ENCODE results near the gene HOXA5. TPM values are rescaled to one million over a fixed set of nuclear protein-coding genes. Genes with fewer than 3 reads are reported as not detected.

The HOXA5 gene
- polyA plus RNA-seq, 4 donors, result 70.8 to 87.5 (median 80.9) TPM

- DNase-seq (ENCODE audit: low read depth in 4 of 4, low spot score in 2 of 4), result no peak
Measured at GRCh38 chr7:27161214-27161720, 17.8 kb upstream of the HOXA5 start.

- DNase-seq (ENCODE audit: low read depth in 4 of 4, low spot score in 2 of 4), result peak in 3 of 4 donors; percentile 88 to 91 (median 91)
Measured at GRCh38 chr7:27160546-27161213, 17.2 kb upstream of the HOXA5 start.

DNA sequence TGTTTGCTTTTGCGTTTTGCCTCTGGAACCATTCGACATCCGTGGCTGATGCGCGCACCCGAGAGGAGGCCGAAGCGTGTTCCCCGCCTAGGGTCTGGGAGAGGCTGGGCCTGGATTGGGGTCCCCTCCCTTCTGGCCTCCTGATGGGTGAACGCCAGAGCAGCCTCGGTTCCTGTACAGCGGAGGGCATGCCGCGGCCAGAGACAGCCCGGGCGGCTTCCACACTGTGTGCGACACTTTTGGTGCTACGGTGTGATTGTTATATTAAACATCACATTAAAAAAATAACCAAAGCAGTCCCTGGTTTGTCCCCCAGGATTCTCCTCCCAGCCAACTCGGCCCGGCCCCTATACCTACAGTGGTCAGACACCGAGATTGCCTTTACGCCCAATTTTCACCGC, 16.7 kb upstream of the HOXA5 start:
- DNase-seq (ENCODE audit: low read depth in 4 of 4, low spot score in 2 of 4), result no peak

DNA sequence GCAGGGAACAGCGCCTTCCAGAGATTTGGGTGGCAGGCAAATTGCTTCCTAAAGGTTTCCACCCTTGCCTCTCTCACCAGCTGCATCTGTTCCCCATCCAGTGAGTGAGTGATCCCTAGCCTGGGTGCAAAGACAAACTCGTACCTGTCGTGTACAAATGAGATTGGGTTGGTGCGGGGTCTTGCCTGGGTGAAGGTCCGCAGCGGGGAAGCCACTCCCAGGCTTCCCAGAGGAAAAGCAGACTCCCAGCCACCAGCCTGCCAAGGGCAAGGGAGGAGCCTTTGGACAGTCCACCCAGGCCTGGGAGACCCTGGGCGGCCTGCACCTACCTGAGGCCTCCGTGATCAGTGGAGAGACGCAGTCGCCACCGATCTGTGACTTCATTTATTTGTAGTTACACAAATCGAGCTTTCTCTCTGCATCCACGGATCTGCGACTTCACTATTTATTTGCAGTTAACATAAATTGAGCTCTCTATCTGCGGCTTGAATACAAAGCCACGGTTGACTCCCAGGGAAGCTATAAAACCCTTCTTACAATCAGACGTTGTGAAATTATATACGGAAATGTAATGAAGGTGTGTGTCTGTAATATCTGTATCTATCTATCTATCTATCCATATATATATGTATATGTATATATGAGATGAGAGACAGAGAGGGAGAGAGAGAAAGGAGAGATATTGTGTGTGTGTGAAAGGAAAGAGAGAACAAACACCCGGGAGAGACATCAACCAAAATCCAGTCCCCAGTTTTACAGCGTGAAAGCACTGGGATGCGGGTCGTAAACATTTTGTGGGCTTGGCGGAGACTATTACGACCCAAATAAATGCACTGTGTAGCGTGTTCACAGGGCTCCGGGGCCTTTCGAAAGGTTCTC, 16.0 kb upstream of the HOXA5 start:
- DNase-seq (ENCODE audit: low read depth in 4 of 4, low spot score in 2 of 4), result no peak

DNA sequence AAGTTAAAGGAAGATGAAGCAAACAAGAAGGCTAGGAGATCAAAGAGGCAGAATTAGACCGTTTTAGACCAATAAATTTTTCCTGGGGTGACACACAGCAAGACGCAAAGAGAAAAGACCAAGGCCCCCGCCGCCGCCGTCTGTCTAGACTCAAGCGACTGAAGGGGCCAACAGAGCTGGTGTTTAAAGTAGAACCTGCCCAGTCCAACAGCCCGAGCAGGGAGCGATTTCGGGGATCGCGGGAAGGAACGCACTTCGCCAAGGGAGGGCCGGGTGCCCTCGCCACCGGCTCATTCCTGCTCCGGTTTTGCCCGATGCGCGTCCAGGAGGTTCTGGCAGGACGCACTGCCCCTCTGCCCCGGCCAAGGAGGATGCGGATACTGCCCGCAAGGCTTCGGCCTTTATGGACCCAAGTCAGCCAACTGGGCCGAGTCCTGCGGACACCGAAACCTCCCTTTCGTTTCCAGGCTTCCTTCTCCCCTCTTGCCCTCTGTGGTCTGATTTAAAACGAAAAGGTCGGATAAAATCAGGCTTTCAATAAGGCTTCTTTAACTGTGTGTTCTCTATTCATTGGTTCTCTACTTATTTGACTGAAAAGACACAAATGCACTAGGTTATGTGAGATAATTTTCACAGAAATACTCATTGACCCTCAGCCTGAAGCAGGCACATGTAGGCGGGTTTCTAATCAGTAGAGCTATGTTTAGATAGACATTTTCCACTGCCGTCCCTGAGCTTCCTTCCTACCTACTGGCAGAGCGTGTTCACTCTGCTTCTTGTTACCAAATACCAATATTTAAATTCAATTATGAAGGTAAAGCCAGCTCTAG, 15.2 kb upstream of the HOXA5 start:
- no peak for DNase-seq (ENCODE audit: low read depth in 4 of 4, low spot score in 2 of 4)

GRCh38 chr7:27157702-27158431, 14.4 kb upstream of the HOXA5 start:
- DNase-seq (ENCODE audit: low read depth in 4 of 4, low spot score in 2 of 4), result no peak

GRCh38 chr7:27156916-27157701, 13.6 kb upstream of the HOXA5 start:
- no peak for DNase-seq (ENCODE audit: low read depth in 4 of 4, low spot score in 2 of 4)

GRCh38 chr7:27156508-27156898, 13.0 kb upstream of the HOXA5 start, which contains the start of gene HOXA7:
Gene HOXA7, minus strand, starts transcription at chr7:27156675. Its CDS starts 130 bp downstream, at chr7:27156545.
- DNase-seq (ENCODE audit: low read depth in 4 of 4, low spot score in 2 of 4), result peak in 2 of 4 donors; percentile 87 to 92

DNA sequence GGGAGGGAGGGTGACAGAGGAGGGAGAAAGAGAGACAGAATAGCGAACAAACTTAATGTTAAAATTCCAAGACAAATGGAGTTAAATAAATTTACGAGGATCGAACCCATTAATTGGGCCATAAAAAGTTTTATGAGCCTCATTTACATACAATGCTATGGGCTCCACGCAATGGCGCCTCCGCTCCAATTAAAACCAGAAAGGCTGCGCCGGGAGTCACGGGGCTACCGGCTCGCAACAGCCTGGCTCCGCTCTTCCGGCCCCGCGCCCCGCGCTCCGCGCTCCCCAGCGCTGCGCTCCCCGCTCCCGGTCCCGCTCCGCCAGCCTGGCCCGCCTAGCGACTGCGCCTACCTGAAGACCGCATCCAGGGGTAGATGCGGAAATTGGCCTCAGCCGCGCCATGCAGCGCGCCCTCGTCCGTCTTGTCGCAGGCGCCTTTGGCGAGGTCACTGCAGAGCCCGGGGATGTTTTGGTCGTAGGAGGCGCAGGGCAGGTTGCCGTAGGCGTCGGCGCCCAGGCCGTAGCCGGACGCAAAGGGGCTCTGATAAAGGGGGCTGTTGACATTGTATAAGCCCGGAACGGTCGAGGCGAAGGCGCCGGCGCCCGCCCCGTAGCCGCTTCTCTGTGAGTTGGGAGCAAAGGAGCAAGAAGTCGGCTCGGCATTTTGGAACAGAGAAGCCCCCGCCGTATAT, 12.5 kb upstream of the HOXA5 start:
- DNase-seq (ENCODE audit: low read depth in 4 of 4, low spot score in 2 of 4), result no peak

DNA sequence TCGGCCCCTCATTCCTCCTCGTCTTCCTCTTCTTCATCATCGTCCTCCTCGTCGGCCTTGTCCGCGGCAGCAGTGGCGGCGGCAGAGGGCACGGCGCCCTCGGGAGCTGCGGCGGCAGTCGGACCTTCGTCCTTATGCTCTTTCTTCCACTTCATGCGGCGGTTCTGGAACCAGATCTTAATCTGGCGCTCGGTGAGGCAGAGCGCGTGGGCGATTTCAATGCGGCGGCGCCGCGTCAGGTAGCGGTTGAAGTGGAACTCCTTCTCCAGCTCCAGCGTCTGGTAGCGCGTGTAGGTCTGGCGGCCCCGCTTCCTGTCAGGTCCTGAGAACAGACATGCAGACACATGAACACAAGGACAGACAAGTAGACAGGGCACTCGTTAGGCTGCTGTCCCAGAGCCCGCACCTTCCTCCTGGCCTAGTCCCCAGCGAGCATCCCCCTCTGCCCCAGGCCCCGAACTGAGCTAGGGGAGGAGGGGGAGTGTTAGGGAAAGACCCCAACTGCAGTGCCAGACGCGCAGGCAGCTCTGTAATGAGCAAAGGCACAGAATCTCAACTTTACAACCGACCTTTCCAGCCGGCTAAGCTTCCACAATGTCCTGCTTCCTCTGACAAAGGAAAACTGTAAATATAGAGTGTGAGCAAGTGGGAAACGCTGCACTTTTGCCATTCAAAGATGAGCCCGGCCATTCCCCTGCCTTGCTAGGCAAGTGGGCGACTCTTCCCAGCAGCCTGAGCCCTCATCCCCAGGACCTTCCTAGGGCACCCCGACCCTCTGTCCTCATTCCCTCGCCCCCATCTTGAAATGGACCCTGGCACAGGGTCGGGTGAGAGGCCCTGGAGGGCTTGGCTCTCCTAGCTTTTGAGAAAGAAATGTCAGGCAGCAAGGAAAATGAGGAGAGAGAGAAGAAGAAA, 11.7 kb upstream of the HOXA5 start:
- no peak for DNase-seq (ENCODE audit: low read depth in 4 of 4, low spot score in 2 of 4)

- no peak for DNase-seq (ENCODE audit: low read depth in 4 of 4, low spot score in 2 of 4)
Measured at GRCh38 chr7:27154369-27154768, 10.9 kb upstream of the HOXA5 start.

DNA sequence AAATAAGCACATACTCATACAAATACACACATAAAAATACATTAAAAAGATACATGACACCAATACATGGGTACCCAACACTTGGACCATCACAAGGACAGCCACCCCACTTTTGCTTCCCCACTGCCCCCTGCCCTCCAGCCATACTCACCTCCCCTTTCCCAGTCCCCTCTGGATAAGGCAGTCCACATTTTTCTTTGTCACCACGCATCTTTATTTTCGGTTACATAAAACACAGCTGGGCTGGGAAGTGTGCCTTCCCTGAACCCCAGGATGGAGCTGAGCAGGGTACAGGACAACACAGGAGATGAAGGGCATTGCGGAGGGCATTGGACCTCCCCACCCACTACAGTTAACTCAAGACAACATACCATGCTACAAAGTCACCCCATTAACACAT, 10.0 kb upstream of the HOXA5 start:
- no peak for DNase-seq (ENCODE audit: low read depth in 4 of 4, low spot score in 2 of 4)

DNA sequence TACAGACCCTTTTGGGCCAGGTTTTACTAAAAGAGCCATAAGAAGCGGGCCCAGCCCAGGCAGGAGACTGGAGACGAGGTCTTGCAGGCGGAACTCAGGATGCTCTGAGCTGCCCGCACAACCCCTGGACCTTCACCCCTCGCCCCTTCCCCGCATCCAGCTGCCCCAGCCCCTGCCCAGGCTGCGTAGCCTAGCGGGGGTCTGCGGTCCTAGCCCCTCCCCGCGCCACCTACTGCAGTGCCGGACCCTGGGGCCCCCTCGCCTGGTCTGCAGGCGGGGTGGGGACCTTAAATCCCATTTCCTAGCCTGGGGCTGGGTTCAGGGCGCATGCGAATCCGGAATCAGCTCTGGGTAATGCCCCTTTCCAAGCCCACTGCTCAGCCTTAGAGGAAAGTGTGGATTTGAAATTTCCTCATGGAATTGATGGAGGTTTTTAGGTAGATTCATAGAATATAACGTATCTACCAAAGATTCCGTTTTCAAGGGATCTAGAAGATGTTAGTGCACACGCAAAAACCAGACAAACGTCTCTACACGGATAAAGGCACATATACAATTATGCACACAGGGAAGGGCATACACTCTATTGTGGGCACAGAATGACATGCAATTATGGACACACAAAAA, 9.4 kb upstream of the HOXA5 start:
- no peak for DNase-seq (ENCODE audit: low read depth in 4 of 4, low spot score in 2 of 4)

DNA sequence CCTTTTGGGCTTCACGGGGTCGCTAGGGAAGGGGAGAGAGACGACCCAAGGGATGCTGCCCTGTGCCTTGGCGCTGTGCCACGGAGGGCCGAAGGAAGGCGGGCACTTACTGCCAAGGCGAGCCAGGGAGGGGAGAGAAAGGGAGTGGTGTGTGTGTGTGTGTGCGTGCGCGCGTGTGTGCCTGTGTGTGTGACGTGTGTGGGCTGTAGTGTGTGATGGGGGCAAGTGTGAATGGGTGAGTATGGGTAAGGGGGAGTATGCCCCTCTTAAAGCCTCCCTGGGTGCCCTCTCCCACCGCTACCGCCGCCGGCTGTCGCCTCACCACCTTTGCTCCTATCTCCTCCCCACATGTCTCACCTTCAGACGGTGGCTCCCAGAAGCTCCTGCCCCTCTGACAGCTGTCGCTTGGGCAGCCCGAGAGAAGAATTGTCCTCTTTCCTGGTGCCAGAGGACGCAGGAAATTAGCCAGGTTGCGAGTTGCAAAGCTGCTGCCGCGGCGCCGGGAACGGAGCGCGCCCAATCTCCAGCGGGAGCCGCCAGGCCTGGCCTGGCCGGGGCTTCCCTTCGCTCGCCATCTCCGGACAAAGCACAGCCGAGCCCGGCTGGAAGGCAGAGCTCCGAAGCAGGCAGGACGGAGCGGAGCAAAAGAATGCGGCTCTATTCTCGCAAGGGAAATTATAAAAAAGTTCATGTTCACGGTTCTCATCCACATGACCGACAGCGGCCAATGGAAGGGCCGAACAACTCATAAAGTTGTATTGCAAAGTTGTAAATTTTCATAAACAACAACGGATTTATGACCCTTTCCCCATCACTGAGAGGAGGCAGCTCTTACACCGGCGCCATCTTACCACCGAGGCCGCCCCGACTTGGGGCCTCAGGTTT, 8.7 kb upstream of the HOXA5 start, which contains the start of gene HOXA3:
Gene HOXA3, minus strand, starts transcription at position 653 of the 885 bp plus-strand sequence. CDS start 41,943 bp downstream, outside the sequence.
- DNase-seq (ENCODE audit: low read depth in 4 of 4, low spot score in 2 of 4), result peak in 2 of 4 donors; percentile 88 to 91

DNA sequence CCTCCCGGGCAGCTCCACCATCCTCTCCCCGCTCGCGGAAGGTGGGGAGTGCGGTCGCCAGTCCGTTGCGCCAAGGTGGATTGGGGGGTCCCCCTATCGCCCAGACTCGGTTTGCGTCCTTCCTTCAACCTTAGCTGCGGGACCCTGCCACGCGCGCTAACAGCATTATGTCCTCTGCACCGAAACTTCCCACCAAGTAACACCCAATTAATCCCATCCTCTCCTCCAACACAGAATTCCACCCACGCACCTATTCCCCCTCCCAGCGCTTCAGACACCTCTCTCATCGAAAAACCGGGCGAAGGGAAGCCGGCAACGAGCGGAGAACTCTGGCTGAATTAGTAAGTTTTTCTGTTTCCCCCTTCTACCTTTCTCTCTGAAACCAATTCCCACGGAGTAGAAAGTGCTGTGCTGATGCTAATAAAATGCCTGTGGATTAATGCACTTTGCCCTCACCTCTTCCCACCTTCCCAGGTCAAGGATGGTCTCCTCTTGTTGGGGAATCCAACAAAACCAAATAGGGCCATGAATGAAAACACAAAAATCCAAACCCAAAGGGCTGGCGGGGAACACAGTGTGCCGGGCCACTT, 8.0 kb upstream of the HOXA5 start:
- DNase-seq (ENCODE audit: low read depth in 4 of 4, low spot score in 2 of 4), result no peak

Data from left renal cortex interstitium (tissue), 4 donors.